Mesothelial cell of epicardium (in vitro differentiated cells): ENCODE measurements around the gene HMGB4. TPM values are rescaled to one million over a fixed set of nuclear protein-coding genes. Genes with fewer than 3 reads are reported as not detected.

Experiments used
- DNase-seq, 2 experiments: peaks; one replicate each; pipeline ENCODE4 v3.0.0; 2021; ENCODE audit warnings: low spot score in 2 of 2; ENCODE audit not compliant: unreplicated experiment in 2 of 2
- H3K27ac Mint-ChIP-seq: 2 replicates; pipeline ENCODE4 v1.8.0; 2021; ENCODE audit warnings: mixed read lengths
- H3K27me3 Mint-ChIP-seq: 2 replicates; pipeline ENCODE4 v1.8.0; 2021; ENCODE audit warnings: low read depth, mixed read lengths
- H3K36me3 Mint-ChIP-seq: 2 replicates; pipeline ENCODE4 v1.8.0; 2021; ENCODE audit warnings: mixed read lengths
- H3K4me1 Mint-ChIP-seq: 2 replicates; pipeline ENCODE4 v1.8.0; 2021; ENCODE audit warnings: mixed read lengths
- H3K4me3 Mint-ChIP-seq: 2 replicates; pipeline ENCODE4 v1.8.0; 2021; ENCODE audit warnings: mild to moderate bottlenecking, moderate library complexity, mixed read lengths
- H3K9me3 Mint-ChIP-seq: 2 replicates; pipeline ENCODE4 v1.8.0; 2021; ENCODE audit warnings: mixed read lengths
- CTCF ChIP-seq: fragments of 200-600 bp; sonication (generic); IDR thresholded peaks from one replicate; pipeline ENCODE4 v1.5.0; 2021; ENCODE audit warnings: antibody characterized with exemption; ENCODE audit not compliant: unreplicated experiment
- total RNA-seq: library from RNA; stranded (reverse); gene quantifications from 3 replicates; pipeline ENCODE4 v1.2.1, GENCODE V29; 2021

HMGB4 gene
- not detected in 3 replicates for total RNA-seq

GRCh38 chr1:33863779-33864178, at the start of gene HMGB4:
Gene HMGB4 (plus strand): TSS chr1:33864079. CDS start chr1:33864192, 113 bp downstream.
- TF ChIP-seq CTCF = no peak
- Mint-ChIP-seq H3K4me1 (no peaks in the 10 kb centered on the region), H3K36me3 (no peaks in the 10 kb centered on the region), H3K4me3 (no peak within 1 kb of the TSS), H3K27ac (no peak within 1 kb of the TSS), H3K9me3 (no peaks in the 10 kb centered on the region), H3K27me3 (peaks cover 40% of the 10 kb centered on the region)
- no peak for DNase-seq

GRCh38 chr1:33814166-33814565, 49.7 kb upstream of the HMGB4 start:
- Mint-ChIP-seq H3K4me1 (peaks cover 9% of the 10 kb centered on the region), H3K9me3 (peaks cover 20% of the 10 kb centered on the region), H3K27me3 (peaks cover 28% of the 10 kb centered on the region), H3K36me3 (no peaks in the 10 kb centered on the region), H3K27ac (no peak overlapping the region), H3K4me3 (no peak overlapping the region)
- TF ChIP-seq CTCF = no peak
- no peak for DNase-seq

- H3K4me1 Mint-ChIP-seq = peaks cover 9% of the 10 kb centered on the region
- TF ChIP-seq CTCF = no peak
- no peak overlapping the region for H3K4me3 Mint-ChIP-seq
- peaks cover 28% of the 10 kb centered on the region for H3K27me3 Mint-ChIP-seq
- no peaks in the 10 kb centered on the region for H3K36me3 Mint-ChIP-seq
- H3K9me3 Mint-ChIP-seq = peaks cover 12% of the 10 kb centered on the region
- DNase-seq = no peak
- H3K27ac Mint-ChIP-seq = no peak overlapping the region
These were observed 48.8 kb upstream of the HMGB4 start for GRCh38 chr1:33815061-33815460.

GRCh38 chr1:33818071-33818470, 45.8 kb upstream of the HMGB4 start:
- H3K4me1 Mint-ChIP-seq = peaks cover 4% of the 10 kb centered on the region
- no peak for DNase-seq
- H3K36me3 Mint-ChIP-seq = no peaks in the 10 kb centered on the region
- no peak overlapping the region for H3K4me3 Mint-ChIP-seq
- TF ChIP-seq CTCF = no peak
- H3K9me3 Mint-ChIP-seq = peaks cover 11% of the 10 kb centered on the region
- peaks cover 41% of the 10 kb centered on the region for H3K27me3 Mint-ChIP-seq
- no peak overlapping the region for H3K27ac Mint-ChIP-seq

GRCh38 chr1:33819290-33819912, 44.5 kb upstream of the HMGB4 start:
- Mint-ChIP-seq H3K27me3 (peaks cover 34% of the 10 kb centered on the region), H3K9me3 (peaks cover 6% of the 10 kb centered on the region), H3K27ac (no peak overlapping the region), H3K36me3 (no peaks in the 10 kb centered on the region), H3K4me3 (no peak overlapping the region), H3K4me1 (peaks cover 2% of the 10 kb centered on the region)
- no peak for TF ChIP-seq CTCF
- no peak for DNase-seq
